ENCODE results near the gene SLC44A4. TPM values are rescaled to one million over a fixed set of nuclear protein-coding genes. Genes with fewer than 3 reads are reported as not detected.

Gene SLC44A4
- total RNA-seq, 1 experiment from 2014 or later = 3.8 TPM

DNA sequence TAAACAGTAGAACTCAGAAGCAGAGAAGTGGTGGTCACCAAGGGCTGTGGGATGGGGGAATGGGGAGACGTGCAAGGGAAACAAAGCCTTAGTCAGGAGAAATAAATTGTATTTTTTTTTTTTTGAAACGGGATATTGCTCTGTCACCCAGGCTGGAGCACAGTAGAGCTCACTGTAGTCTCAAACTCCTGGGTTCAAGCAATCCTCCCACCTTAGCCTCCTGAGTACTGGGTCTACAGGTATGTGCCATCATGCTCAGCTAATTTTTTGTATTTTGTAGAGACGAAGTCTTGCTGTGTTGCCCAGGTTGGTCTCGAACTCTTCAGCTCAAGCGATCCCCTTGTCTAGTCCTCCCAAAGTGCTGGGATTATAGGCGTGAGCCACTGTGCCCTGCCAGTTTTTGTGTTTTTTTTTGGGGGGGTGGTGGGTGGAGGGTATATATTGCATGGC, 47.9 kb downstream of the SLC44A4 start:
- H3K56ac ChIP-seq (ENCODE audit: insufficient read length, low read depth, low read length) = no peak overlapping the region
- H3K4me3 Mint-ChIP-seq = peak overlapping the region; percentile 79 to 88

More for the DNA sequence above, 47.9 kb downstream of the SLC44A4 start:
- no peaks in the 10 kb centered on the region for H3K27me3 ChIP-seq (ENCODE audit: insufficient read depth, low read length)
- H3K18ac ChIP-seq (ENCODE audit: insufficient read length, low read depth, low read length) = no peak overlapping the region
- H3K9me3 ChIP-seq (ENCODE audit: control insufficient read depth, low read depth, low read length) = no peaks in the 10 kb centered on the region
- H2BK120ac ChIP-seq (ENCODE audit: low read depth, low read length, poor library complexity, severe bottlenecking) = no peak overlapping the region
- peaks cover 0 to 5% of the 10 kb centered on the region in 2 experiments; a peak in 2 of 5 replicates for H3K9me3 Mint-ChIP-seq
- peaks cover 13% of the 10 kb centered on the region; the same call in 1 of the 2 replicates for H3K79me2 ChIP-seq (ENCODE audit: insufficient read depth, low read length)
- H2AFZ ChIP-seq (ENCODE audit: low read length) = no peak overlapping the region
- H3K36me3 Mint-ChIP-seq (ENCODE audit: insufficient read depth in 1 of 3, low read depth in 3 of 3) = peaks cover 10 to 12% (median 10%) of the 10 kb centered on the region in 3 experiments
- H3K4me2 ChIP-seq (ENCODE audit: insufficient read depth, insufficient read length, low read length) = peak overlapping the region; percentile 61
- no peak overlapping the region for H2AK5ac ChIP-seq (ENCODE audit: insufficient read length, low read length)
- H2BK15ac ChIP-seq (ENCODE audit: low read depth, low read length) = no peak overlapping the region
- H3K4ac ChIP-seq (ENCODE audit: low read depth, low read length) = no peak overlapping the region
- H2BK20ac ChIP-seq (ENCODE audit: low read depth, low read length, poor library complexity, severe bottlenecking) = no peak overlapping the region
- H3K4me1 ChIP-seq (ENCODE audit: insufficient read depth, low read length) = peaks cover 2% of the 10 kb centered on the region; the same call in 1 of the 2 replicates
- no peak overlapping the region for H4K8ac ChIP-seq (replicated peaks; ENCODE audit: insufficient read length, low read depth, low read length)
- no peak overlapping the region for H2BK12ac ChIP-seq (ENCODE audit: insufficient read length, low read depth, low read length)
- peaks cover 4% of the 10 kb centered on the region for H3K27me3 Mint-ChIP-seq (ENCODE audit: low read depth)
- H3K9ac ChIP-seq (ENCODE audit: extremely low read depth, insufficient read length, low read length) = peak overlapping the region; percentile 47
- no peak overlapping the region for H4K91ac ChIP-seq (ENCODE audit: insufficient read length, low read depth, low read length)
- H3K27ac ChIP-seq (ENCODE audit: insufficient read length, low read depth, low read length) = no peak overlapping the region
- no peak overlapping the region for H2BK5ac ChIP-seq (ENCODE audit: insufficient read length, low read length)
- H3T11ph ChIP-seq (ENCODE audit: low read length) = no peak overlapping the region
- no peak for TF ChIP-seq CTCF (conservative IDR thresholded peaks at IDR 0.05)
- WGBS (ENCODE audit: extremely low coverage, insufficient read length, low lambda C conversion rate) = no CpG with 5 or more reads among the region's 6 CpGs
- DNase-seq = no peak
- no peaks in the 10 kb centered on the region for H3K79me1 ChIP-seq (ENCODE audit: insufficient read depth, low read depth, low read length, poor library complexity, severe bottlenecking)
- peaks cover 26% of the 10 kb centered on the region for H3K23me2 ChIP-seq (ENCODE audit: insufficient read length, low read depth, low read length, poor library complexity, severe bottlenecking)
- H4K5ac ChIP-seq (ENCODE audit: insufficient read length, low read depth, low read length) = no peak overlapping the region
- peak overlapping the region in 2 of 3 experiments; percentile 32 to 37; a peak in 1 of 7 replicates for H3K27ac Mint-ChIP-seq
- H3K14ac ChIP-seq (ENCODE audit: insufficient read depth, low read length) = no peak overlapping the region
- H4K20me1 ChIP-seq (ENCODE audit: control insufficient read depth, insufficient read depth, insufficient read length) = no peaks in the 10 kb centered on the region
- peaks cover 22 to 23% of the 10 kb centered on the region in 2 experiments for H3K4me1 Mint-ChIP-seq
- H3K23ac ChIP-seq (ENCODE audit: insufficient read length, low read depth, low read length) = no peak overlapping the region
